Endothelial cell of umbilical vein (primary cell): Measurements from ENCODE around the gene SKAP1. TPM values are rescaled to one million over a fixed set of nuclear protein-coding genes. Genes with fewer than 3 reads are reported as not detected.

Experiments
- BruUV-seq: library from RNA; stranded (reverse); fragments of 400-500 nt; replicated peaks from 2 replicates; lab custom pipeline; 2021; lab: Mats Ljungman, UMichigan
- CTCF ChIA-PET: fragments of 300-600, 350-600 bp; sonication (Branson Sonifier 250); formaldehyde crosslinking; loops from one replicate; lab custom pipeline; 2021; ENCODE audit warnings: antibody characterized with exemption, inconsistent platforms; lab: Charles Lee
- POLR2A ChIA-PET: fragments of 300-600, 350-600 bp; sonication (Branson Sonifier 250); formaldehyde crosslinking; loops from one replicate; lab custom pipeline; 2021; ENCODE audit warnings: antibody characterized with exemption, inconsistent platforms; lab: Charles Lee
- DNase-seq: peaks from one replicate; pipeline ENCODE4 v3.0.0-alpha.2; 2011; ENCODE audit warnings: low read depth, low spot score
- FAIRE-seq: peaks from 2 replicates; lab custom pipeline; 2011; peaks lifted over from hg19 to GRCh38; lab: Jason Lieb, UNC
- H2AFZ ChIP-seq: 2 replicates; pipeline ENCODE4 v1.6.0; 2012; ENCODE audit warnings: low read depth, low read length, control low read depth, inconsistent platforms
- H3K27ac ChIP-seq: 2 replicates; pipeline ENCODE4 v1.5.1; 2011; ENCODE audit warnings: low read depth, mild to moderate bottlenecking, control low read depth, low read length, moderate library complexity; ENCODE audit not compliant: insufficient read depth
- H3K27me3 ChIP-seq, 2 experiments: 2 replicates each; pipeline versions ENCODE4 v1.6.0 to v1.6.1; 2011; ENCODE audit warnings: low read length in 2 of 2, mixed read lengths in 1 of 2; ENCODE audit not compliant: control insufficient read depth in 2 of 2, insufficient read depth in 2 of 2
- H3K36me3 ChIP-seq, 2 experiments: 2 replicates in 1 of 2; 3 replicates in 1 of 2; pipeline ENCODE4 v1.5.1; 2011; ENCODE audit warnings: low read length in 2 of 2, mild to moderate bottlenecking in 1 of 2, moderate library complexity in 1 of 2; ENCODE audit not compliant: control insufficient read depth in 2 of 2, insufficient read depth in 2 of 2; ENCODE audit errors: extremely low read depth in 1 of 2
- H3K4me1 ChIP-seq: 3 replicates; pipeline ENCODE4 v1.5.1; 2011; ENCODE audit warnings: mild to moderate bottlenecking, low read length; ENCODE audit not compliant: control insufficient read depth, insufficient read depth; ENCODE audit errors: extremely low read depth
- H3K4me2 ChIP-seq: 2 replicates; pipeline ENCODE4 v1.6.1; 2011; ENCODE audit warnings: low read length, control low read depth, mixed read lengths; ENCODE audit not compliant: insufficient read depth
- H3K4me3 ChIP-seq, 3 experiments: fragments of 200-600 bp in 1 of 3; sonication (generic), shearing (Covaris generic) in 1 of 3; replicated peaks in 1 of 3; 2 replicates each; pipeline ENCODE4 v1.5.1; 2011 to 2016; ENCODE audit warnings: control low read depth in 3 of 3, low read length in 3 of 3, mild to moderate bottlenecking in 2 of 3, inconsistent platforms in 1 of 3, low read depth in 1 of 3, moderate library complexity in 1 of 3; ENCODE audit not compliant: insufficient read depth in 1 of 3
- H3K79me2 ChIP-seq: 2 replicates; pipeline ENCODE4 v1.6.0; 2012; ENCODE audit warnings: low read length, inconsistent platforms; ENCODE audit not compliant: control insufficient read depth, insufficient read depth
- H3K9ac ChIP-seq: replicated peaks from 2 replicates; pipeline ENCODE3; 2011; ENCODE audit warnings: low read length, control low read depth; ENCODE audit not compliant: insufficient read depth; ENCODE audit errors: extremely low read depth
- H3K9me1 ChIP-seq: replicated peaks from 3 replicates; pipeline ENCODE4 v1.6.0; 2011; ENCODE audit warnings: mild to moderate bottlenecking, low read length; ENCODE audit not compliant: control insufficient read depth, insufficient read depth; ENCODE audit errors: extremely low read depth
- H3K9me3 ChIP-seq: replicated peaks from 2 replicates; pipeline ENCODE4 v1.5.1; 2012; ENCODE audit warnings: low read length, inconsistent platforms; ENCODE audit not compliant: control insufficient read depth, insufficient read depth
- H4K20me1 ChIP-seq: replicated peaks from 2 replicates; pipeline ENCODE3; 2011; ENCODE audit warnings: mild to moderate bottlenecking, low read length; ENCODE audit not compliant: control insufficient read depth, insufficient read depth; ENCODE audit errors: extremely low read depth
- EZH2 ChIP-seq: IDR thresholded peaks from 2 replicates; pipeline ENCODE4 v1.6.1; 2012; ENCODE audit warnings: borderline replicate concordance, low read depth, mild to moderate bottlenecking, moderate library complexity, low read length, inconsistent platforms; ENCODE audit not compliant: severe bottlenecking
- FOS ChIP-seq: IDR thresholded peaks from 2 replicates; pipeline ENCODE4 v1.6.1; 2011; ENCODE audit warnings: mild to moderate bottlenecking, low read length, moderate library complexity, borderline replicate concordance; ENCODE audit not compliant: insufficient read depth
- GATA2 ChIP-seq: IDR thresholded peaks from 2 replicates; pipeline ENCODE4 v1.7.0; 2011; ENCODE audit warnings: low read depth, mild to moderate bottlenecking, moderate library complexity, mixed read lengths, low read length; ENCODE audit not compliant: insufficient read length, insufficient read depth
- JUN ChIP-seq: IDR thresholded peaks from 2 replicates; pipeline ENCODE4 v1.6.1; 2011; ENCODE audit warnings: borderline replicate concordance, low read depth; ENCODE audit not compliant: insufficient read length, insufficient read depth
- MAX ChIP-seq: IDR thresholded peaks from 2 replicates; pipeline ENCODE4 v1.6.1; 2011; ENCODE audit not compliant: insufficient read depth, insufficient read length
- MYC ChIP-seq: IDR thresholded peaks from one replicate; pipeline ENCODE4 v1.6.1; 2011; ENCODE audit warnings: mild to moderate bottlenecking, low read depth, low read length
- POLR2A ChIP-seq: IDR thresholded peaks from 2 replicates; pipeline ENCODE4 v1.6.1; 2012; ENCODE audit warnings: low read depth, mild to moderate bottlenecking, control low read depth, low read length
- POLR2AphosphoS5 ChIP-seq: IDR thresholded peaks from 2 replicates; pipeline ENCODE4 v1.6.1; 2012; ENCODE audit warnings: low read depth, mild to moderate bottlenecking, control low read depth, low read length, moderate library complexity; ENCODE audit not compliant: insufficient read depth
- dilution Hi-C: fragments of 300-500 bp; cut with MboI; formaldehyde crosslinking; loops from one replicate; pipeline ENCODE4 v1.15.0; 2019; ENCODE audit warnings: low sequenced_read_pairs; ENCODE audit not compliant: extremely low pct_ligation_motif_present
- intact Hi-C: fragments of 100-400 bp; cut with micrococcal nuclease; formaldehyde crosslinking; loops from one replicate; pipeline ENCODE4 v1.10.0; 2022
- polyA plus RNA-seq, 4 experiments: library from polyadenylated mRNA; depleted of rRNA in 3 of 4; stranded (reverse) in 3 of 4; unstranded in 1 of 4; fragments of >200 nt; gene quantifications; 2 replicates each; pipeline versions ENCODE4 v1.2.1 to v1.2.3, GENCODE V29; 2011 to 2012; ENCODE audit warnings: missing spikeins in 1 of 4
- total RNA-seq: library from RNA; stranded (reverse); gene quantifications from 2 replicates; pipeline ENCODE4 v1.2.3, GENCODE V29; 2021
- TF ChIP-seq, protein P1 (sequence below), 2 donors: IDR thresholded peaks; 1 replicate in 1 of 2; 2 replicates in 1 of 2; pipeline ENCODE4 v1.5.1; 2011; ENCODE audit warnings: low read length in 2 of 2, mild to moderate bottlenecking in 2 of 2, moderate library complexity in 2 of 2, control low read depth in 1 of 2, inconsistent platforms in 1 of 2, low read depth in 1 of 2; ENCODE audit not compliant: insufficient read depth in 1 of 2; ENCODE audit errors: extremely low read depth in 1 of 2

SKAP1 gene
- total and polyA plus RNA-seq, 2 donors (not counting 3 experiments of a cell fraction or from before 2014, with no cell fraction given), result 0.75 TPM; not detected in 1

GRCh38 chr17:48174833-48175523 is 255.0 kb downstream of the SKAP1 start:
- Histone ChIP-seq H3K79me2 (no peaks in the 10 kb centered on the region), H2AFZ (no peak overlapping the region), H3K4me2 (no peak overlapping the region), H3K9me3 (no peaks in the 10 kb centered on the region), H3K9ac (no peak overlapping the region), H3K27ac (no peak overlapping the region), H3K4me3 (no peak overlapping the region), H3K9me1 (no peaks in the 10 kb centered on the region), H3K36me3 (no peaks in the 10 kb centered on the region), H4K20me1 (no peaks in the 10 kb centered on the region), H3K4me1 (peaks cover 2% of the 10 kb centered on the region), H3K27me3 (peaks cover 5 to 13% of the 10 kb centered on the region in 2 experiments)
- TF ChIP-seq POLR2AphosphoS5, result no peak
- CTCF ChIA-PET, result interaction anchor here (0.7 to 1.8 kb wide), 9 partner anchors 10 to 236 kb away, joined by 3 to 7 read pairs (median 4); no protein-coding TSS in a partner anchor
- DNase-seq (no peak), FAIRE-seq (no peak)
- POLR2A ChIA-PET, result no interaction called here
- intact Hi-C loops (no loop called here), dilution Hi-C loops (no loop called here)
- BruUV-seq, result no TSS peak

DNA sequence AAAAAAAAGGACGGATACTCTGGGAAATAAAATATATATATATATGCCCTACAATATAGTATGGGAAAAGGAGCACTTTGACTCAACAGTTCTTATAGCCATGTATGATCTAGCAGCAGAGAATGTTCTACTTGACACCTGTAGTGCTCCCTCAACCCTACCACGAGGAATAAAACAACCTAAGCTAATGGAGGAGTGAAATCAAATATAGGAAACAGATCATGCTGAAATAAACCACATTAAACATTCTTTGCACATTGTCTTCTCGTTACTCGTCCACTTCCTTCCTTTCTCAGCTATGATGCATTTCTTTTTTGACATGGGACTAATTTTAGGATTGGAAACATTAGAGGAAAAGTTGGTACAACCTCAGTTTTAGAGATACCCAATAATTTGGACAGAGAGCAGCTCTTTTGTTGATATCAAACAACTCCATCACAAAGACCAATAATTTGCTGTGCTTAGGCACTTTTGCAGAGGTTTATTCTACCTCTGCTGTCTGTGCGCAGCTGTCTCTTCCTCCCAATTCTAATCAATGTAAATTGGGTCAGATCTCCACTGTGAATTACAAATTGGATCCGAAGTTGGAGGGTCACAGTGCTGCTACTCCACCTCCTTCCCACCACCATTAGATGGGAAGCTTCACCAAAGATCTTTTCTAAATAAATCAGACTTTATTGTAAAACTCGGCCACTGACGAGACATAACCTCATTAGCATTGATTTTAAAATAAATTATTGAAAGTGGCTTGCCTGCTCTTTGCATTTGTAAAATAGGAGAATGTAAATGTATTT is 256.6 kb downstream of the SKAP1 start:
- no peaks in the 10 kb centered on the region for H4K20me1 ChIP-seq
- ChIA-PET POLR2A (no interaction called here), CTCF (interaction anchor here (0.6 to 1.8 kb wide), 7 partner anchors 9 to 89 kb away, joined by 3 to 4 read pairs (median 4); no protein-coding TSS in a partner anchor)
- H3K9me3 ChIP-seq, result no peaks in the 10 kb centered on the region
- H2AFZ ChIP-seq, result no peak overlapping the region
- dilution Hi-C loops (no loop called here), intact Hi-C loops (no loop called here)
- no peaks in the 10 kb centered on the region for H3K79me2 ChIP-seq
- H3K27me3 ChIP-seq, result peaks cover 11% of the 10 kb centered on the region in 2 experiments
- TF ChIP-seq JUN (no peak), GATA2 (no peak), EZH2 (no peak), POLR2A (no peak), MYC (no peak), MAX (no peak), FOS (no peak), POLR2AphosphoS5 (no peak)
- TF ChIP-seq, protein P1, sequence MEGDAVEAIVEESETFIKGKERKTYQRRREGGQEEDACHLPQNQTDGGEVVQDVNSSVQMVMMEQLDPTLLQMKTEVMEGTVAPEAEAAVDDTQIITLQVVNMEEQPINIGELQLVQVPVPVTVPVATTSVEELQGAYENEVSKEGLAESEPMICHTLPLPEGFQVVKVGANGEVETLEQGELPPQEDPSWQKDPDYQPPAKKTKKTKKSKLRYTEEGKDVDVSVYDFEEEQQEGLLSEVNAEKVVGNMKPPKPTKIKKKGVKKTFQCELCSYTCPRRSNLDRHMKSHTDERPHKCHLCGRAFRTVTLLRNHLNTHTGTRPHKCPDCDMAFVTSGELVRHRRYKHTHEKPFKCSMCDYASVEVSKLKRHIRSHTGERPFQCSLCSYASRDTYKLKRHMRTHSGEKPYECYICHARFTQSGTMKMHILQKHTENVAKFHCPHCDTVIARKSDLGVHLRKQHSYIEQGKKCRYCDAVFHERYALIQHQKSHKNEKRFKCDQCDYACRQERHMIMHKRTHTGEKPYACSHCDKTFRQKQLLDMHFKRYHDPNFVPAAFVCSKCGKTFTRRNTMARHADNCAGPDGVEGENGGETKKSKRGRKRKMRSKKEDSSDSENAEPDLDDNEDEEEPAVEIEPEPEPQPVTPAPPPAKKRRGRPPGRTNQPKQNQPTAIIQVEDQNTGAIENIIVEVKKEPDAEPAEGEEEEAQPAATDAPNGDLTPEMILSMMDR (IDR thresholded peaks at IDR 0.05; ENCODE audit: extremely low read depth in 1 of 2, insufficient read depth in 1 of 2, low read depth in 1 of 2, low read length in 2 of 2), result no peak
- BruUV-seq, result no TSS peak
- no peak overlapping the region for H3K4me3 ChIP-seq
- FAIRE-seq (no peak), DNase-seq (no peak)
- no peaks in the 10 kb centered on the region for H3K9me1 ChIP-seq
- H3K27ac ChIP-seq, result no peak overlapping the region
- H3K4me1 ChIP-seq, result peaks cover 2% of the 10 kb centered on the region
- H3K4me2 ChIP-seq, result no peak overlapping the region
- no peak overlapping the region for H3K9ac ChIP-seq
- no peaks in the 10 kb centered on the region for H3K36me3 ChIP-seq
